ENCODE measurements around the gene ZSCAN32.

The ZSCAN32 gene

DNA sequence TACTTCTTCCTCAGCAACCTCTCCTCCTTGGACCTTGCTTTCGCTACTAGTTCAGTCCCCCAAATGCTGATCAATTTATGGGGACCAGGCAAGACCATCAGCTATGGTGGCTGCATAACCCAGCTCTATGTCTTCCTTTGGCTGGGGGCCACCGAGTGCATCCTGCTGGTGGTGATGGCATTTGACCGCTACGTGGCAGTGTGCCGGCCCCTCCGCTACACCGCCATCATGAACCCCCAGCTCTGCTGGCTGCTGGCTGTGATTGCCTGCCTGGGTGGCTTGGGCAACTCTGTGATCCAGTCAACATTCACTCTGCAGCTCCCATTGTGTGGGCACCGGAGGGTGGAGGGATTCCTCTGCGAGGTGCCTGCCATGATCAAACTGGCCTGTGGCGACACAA is 44.7 kb downstream of the ZSCAN32 start:
- no peak for DNase-seq

DNA sequence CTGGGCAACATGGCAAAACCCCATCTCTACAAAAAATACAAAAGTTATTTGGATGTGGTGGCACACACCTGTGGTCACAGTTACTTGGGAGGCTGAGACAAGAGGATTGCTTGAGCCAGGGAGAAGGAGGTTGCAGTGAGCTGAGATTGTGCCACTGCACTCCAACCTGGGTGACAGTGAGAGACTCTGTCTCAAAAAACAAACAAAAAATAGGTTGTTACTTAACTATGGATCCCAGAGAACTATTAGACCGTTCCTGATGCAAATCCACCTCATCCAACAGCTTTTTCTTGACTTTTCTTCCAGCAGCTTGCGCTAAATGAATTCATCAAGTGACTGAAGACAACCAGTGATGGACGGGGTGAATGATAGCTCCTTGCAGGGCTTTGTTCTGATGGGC is 45.2 kb downstream of the ZSCAN32 start, which contains the start of gene OR2C1:
Gene OR2C1, plus strand, starts transcription at position 301 of the 400 bp plus-strand sequence. Its CDS starts 52 bp downstream, at position 353.
- DNase-seq: no peak

DNA sequence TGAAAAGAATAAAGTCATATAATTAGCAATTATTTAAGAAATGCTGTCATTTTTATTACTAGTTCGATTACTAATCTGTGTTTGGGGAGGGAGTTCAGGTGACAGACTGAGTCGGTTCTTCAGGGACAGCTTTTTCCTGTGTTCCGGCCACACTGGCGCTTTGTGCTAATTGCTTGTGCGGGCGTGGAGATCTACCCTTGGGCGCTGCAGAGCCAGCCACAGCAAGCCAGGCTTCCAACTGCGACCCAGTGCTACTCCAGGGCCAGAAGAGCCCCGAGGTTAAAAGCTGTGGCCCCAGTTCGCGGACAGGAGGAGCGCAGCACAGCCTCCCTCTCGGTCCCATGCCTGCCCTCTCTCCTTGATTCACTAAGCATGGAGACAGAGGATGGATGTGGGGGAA is 51.6 kb downstream of the ZSCAN32 start:
- no peak for DNase-seq

DNA sequence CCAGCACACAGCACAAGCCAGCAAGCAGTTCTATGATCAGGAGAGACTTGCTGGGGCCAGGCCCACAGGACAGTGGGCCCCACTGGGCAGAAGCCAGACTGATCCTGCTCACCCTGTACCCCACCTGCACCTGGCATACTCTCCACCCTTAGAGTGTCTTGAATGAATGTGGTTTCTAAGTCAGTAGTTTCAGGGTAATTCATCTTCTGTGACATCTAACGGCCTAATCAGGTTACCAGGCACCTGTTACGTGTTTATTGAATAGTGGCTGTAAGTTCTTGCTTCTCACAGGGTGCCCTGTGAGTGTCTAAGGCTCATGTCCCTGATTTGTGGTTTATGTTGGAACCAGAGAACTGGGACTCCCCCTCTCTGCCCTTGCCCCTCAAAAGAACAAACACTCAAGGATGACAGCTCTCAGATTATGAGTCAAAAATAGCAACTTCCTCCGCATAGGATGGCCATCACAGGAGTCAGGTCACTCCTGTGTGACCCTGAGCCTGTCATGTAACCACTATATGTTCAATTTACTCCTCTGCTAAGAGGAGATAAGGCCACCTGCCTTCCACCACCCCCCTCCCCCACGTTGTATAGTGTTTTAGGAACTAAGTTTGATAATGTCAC is 52.1 kb downstream of the ZSCAN32 start:
- no peak for DNase-seq

DNA sequence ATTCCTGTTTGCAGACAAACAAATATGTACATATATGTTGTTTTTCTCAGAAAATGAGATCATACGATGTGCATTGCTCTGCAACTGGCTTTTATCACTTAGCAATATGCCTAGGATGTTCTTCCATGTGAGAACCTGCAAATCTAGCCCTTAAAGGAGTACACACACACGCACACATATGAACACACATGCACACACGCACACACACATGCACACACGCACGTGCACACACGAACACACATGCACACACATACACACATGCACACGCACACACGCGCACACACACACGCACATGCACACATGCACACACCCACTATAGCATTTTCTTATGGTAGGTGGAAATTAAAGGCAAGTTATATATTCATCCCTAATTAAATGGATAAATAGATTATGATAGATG is 53.2 kb downstream of the ZSCAN32 start:
- DNase-seq: no peak

DNA sequence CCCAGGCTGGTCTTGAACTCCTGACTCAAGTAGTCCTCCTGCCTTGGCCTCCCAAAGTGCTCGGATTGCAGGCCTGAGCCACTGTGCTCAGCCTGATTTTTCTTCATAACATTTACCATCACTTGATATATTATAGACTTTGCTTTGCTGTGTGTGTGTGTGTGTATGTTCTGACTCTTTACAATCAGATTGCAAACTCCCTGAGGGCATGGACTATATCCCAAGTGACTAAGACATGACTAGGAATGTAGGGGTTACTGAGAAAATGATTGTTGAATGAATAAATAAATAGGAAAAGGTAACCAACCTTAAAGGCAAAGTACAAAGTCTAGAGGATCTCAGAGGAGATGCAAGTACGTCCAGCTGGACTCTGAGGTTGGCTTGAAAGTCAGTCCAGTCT is 54.8 kb downstream of the ZSCAN32 start:
- no peak for DNase-seq

Data from NCI-H2081 (cell line).